T follicular helper cell (primary cell): Measurements from ENCODE around the gene TEAD4.

Experiments
- DNase-seq: peaks from one replicate; pipeline ENCODE4 v3.0.0-alpha.2; 2020; ENCODE audit warnings: low read depth

TEAD4 gene

DNA sequence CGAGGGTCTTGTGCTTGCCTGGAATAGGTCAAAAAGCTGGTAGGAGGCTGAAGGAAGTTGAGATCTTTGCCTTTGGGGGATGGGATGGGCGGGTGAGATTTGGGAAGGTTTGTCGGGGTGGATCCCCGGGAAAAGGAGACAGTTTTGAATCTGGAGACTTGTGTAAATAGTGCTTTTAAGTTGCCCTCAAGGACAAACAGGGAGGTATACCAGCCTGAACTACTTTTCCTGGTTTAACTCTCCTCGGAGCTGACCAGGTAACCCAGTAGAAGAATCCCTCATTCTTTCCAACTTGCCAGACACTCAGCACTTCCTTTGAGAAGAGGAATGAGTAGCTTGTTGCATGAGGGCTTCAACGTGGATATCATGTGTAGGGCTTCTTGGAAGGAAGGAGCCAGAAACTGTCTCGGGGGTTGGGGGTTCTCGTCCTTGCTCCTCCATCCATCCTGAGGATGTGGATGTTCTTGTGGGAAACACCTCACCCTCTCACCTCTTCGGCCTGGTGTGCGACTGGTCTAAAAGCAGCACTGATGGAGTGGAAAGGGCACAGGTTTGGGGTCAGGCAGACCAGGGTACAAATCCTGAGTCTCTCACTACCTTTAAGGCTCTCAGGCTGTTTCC lies 1.9 kb downstream of the TEAD4 start:
- DNase-seq = no peak

- no peak for DNase-seq
These were observed 2.5 kb downstream of the TEAD4 start for GRCh38 chr12:2961705-2962104.

GRCh38 chr12:2963154-2963759 lies 4.1 kb downstream of the TEAD4 start:
- DNase-seq = no peak

DNA sequence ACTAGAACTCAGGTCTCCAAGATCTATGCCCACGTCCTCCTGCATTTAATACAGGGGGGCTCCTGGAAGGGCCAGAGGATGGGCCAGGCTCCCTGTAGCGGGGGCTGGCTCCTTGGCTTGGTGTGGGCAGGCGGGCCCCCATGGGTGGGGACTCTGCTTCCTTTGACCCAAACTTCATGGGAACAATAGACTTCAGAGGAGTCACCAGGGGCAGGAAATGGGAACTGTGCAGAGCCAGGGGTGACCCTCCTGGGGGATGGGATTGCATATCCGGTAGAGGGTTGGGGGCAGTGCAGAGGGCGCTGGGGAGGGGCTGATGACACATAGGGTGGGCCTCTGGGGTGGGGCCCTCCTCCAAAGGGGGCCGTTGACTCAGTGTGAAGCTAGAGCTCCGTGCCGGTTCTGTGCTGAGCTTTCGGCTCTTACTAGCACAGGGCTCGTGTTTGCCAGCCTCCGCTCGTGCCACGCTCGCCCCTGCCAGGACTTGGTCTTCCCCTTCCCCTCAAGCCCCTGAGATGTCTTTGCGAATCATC lies 4.6 kb downstream of the TEAD4 start:
- no peak for DNase-seq

- DNase-seq = no peak
These were observed 8.5 kb downstream of the TEAD4 start for GRCh38 chr12:2967651-2968050.

- no peak for DNase-seq
These were observed 11.5 kb downstream of the TEAD4 start for GRCh38 chr12:2970744-2971143.

DNA sequence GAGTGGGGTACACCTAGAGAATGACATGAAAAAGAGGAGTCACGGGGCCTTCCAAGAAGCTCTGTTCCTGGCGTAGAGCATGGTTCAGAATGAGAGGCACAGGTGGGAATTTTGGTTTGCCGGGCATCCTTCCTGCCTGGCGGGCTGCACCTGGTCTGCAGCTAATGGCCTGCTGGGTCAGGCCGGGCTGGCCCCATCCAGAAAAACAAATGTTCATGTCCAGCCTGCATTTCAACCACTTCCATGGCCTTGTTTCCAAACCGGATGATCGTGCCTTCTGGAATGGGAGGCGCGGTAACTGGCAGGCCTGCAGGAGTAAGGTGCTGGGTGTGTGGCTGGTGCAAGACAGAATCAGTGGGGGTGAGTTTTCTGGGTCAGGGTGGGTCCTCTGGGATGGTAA lies 14.4 kb downstream of the TEAD4 start:
- no peak for DNase-seq

DNA sequence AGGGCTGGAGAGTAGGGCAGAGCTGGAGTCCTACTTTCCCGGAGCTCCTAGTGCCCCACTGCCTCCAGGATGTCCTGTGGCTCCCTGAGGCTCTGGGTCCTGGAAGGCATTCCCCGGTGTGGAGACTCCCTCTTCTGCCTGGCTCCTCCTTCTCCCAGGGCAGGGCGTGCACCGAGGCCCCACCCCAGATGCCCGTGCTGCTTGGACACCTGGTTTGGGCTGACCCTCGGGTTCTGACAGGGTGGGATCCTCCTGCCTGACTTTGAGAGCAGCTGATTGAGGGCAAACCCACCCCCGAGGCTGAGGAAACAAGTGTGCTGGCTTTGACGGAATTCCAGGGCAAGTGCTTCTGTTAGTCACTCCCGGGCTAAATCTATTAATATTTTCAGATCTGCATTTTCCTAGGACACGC lies 15.4 kb downstream of the TEAD4 start:
- no peak for DNase-seq

GRCh38 chr12:2976581-2976996 lies 17.4 kb downstream of the TEAD4 start:
- DNase-seq = no peak

GRCh38 chr12:2977776-2978175 lies 18.6 kb downstream of the TEAD4 start:
- DNase-seq = no peak

GRCh38 chr12:2979806-2980205 lies 20.6 kb downstream of the TEAD4 start:
- no peak for DNase-seq

- DNase-seq = no peak
These were observed 21.4 kb downstream of the TEAD4 start for GRCh38 chr12:2980630-2981029.

- DNase-seq = no peak
These were observed 23.2 kb downstream of the TEAD4 start for GRCh38 chr12:2982361-2982760.

- no peak for DNase-seq
These were observed 25.1 kb downstream of the TEAD4 start for GRCh38 chr12:2984249-2984648.

- no peak for DNase-seq
These were observed 25.5 kb downstream of the TEAD4 start for GRCh38 chr12:2984698-2985097.

- no peak for DNase-seq
These were observed 27.7 kb downstream of the TEAD4 start for GRCh38 chr12:2986876-2987275.

- no peak for DNase-seq
These were observed 29.3 kb downstream of the TEAD4 start for GRCh38 chr12:2988494-2988893.

- DNase-seq = no peak
These were observed 33.5 kb downstream of the TEAD4 start for GRCh38 chr12:2992724-2993123.

- DNase-seq = no peak
These were observed 38.9 kb downstream of the TEAD4 start for GRCh38 chr12:2997989-2998670.

DNA sequence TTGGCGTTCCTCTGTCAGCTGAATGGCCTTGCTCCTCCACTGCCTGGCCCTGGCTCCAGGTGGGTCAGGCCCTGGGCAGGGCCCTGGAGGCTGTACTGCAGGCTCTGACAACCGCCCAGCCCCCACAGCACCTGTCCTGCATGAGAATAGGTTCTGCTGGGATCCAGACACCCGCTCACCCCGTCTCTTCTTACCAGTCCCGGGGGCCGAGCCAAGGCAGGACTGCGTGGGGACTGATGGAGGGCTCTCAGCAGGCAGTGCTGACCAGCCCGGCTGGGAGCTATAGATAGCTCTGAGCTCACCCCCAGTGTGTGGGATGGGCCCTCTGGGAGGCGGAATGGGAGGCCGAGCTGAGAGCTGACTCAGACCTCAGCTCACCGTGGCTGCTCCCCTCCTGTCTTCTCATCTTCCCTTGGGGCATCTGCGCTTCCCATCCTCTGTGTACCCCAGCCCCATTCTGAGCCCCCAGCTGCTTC lies 39.6 kb downstream of the TEAD4 start:
- DNase-seq = no peak

- DNase-seq = no peak
These were observed 40.2 kb downstream of the TEAD4 start for GRCh38 chr12:2999265-2999841.

DNA sequence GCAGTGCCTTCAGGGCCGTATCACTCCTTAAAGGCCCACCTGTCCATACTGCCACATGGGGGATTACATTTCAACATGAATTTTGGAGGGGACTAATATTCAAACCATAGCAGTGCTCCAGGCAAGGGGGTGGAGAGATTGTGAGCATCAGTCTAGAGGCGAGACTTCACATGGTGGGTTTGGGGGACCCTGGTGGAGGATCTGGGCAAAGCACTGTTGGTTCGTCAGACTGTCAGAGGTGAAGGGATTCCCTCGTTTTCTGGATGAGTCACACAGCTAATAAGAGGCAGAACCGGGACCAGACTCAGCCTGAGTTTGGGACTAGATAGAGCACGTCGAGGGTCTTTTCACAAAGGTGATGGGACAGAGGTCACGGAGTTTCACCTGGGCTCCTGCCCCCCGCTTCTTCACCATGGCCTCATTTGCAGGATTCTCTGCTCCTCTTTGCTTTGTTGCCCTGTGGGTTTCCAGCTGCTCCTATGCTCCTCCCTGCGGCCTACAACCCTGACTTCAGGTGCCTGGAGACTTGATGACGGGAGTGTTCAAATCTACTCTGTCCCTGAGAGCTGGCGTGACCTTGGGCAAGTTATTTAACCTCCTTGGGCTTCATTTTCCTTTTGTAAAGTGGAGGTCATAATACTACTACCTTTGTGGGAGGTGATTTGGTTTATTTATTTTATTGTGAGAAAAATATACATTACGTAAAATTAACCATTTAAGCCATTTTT lies 41.5 kb downstream of the TEAD4 start:
- no peak for DNase-seq
